Stimulated activated effector memory CD8-positive, alpha-beta T cell treated with anti-CD3 and anti-CD28 coated beads, Interleukin-12 subunit alpha, Interleukin-12 subunit beta, amount 100 ng/mL, for 72 hours (primary cell): Measurements from ENCODE around the gene VPS11.
"Not testable (repeated sequence)": the region's sequence is repeated elsewhere in the genome, so short reads cannot be mapped to it uniquely, and the experiment has no call there.

Source experiments
- ATAC-seq: fragments of 150-1000 bp; cut with Tn5 transposase; 2 replicates; pipeline ENCODE4 v1.10.0; 2021
- DNase-seq, 2 donors: peaks; one replicate each; pipeline ENCODE4 v3.0.0; 2021 to 2022; ENCODE audit warnings: low spot score in 2 of 2
- H3K27ac Mint-ChIP-seq: one replicate; pipeline ENCODE4 v1.8.0; 2022; ENCODE audit warnings: mild to moderate bottlenecking, mixed read lengths
- H3K36me3 Mint-ChIP-seq: one replicate; pipeline ENCODE4 v1.8.0; 2022; ENCODE audit warnings: mild to moderate bottlenecking, mixed read lengths
- H3K4me1 Mint-ChIP-seq: one replicate; pipeline ENCODE4 v1.8.0; 2022; ENCODE audit warnings: mixed read lengths
- H3K4me3 Mint-ChIP-seq: one replicate; pipeline ENCODE4 v1.8.0; 2022; ENCODE audit warnings: mild to moderate bottlenecking, mixed read lengths
- H3K9me3 Mint-ChIP-seq: one replicate; pipeline ENCODE4 v1.8.0; 2022; ENCODE audit warnings: mixed read lengths

The VPS11 gene

GRCh38 chr11:119051440-119052162 is 16.0 kb upstream of the VPS11 start:
- peak overlapping the region; percentile 37 for H3K27ac Mint-ChIP-seq

GRCh38 chr11:119052163-119052814 is 15.3 kb upstream of the VPS11 start:
- H3K27ac Mint-ChIP-seq: peak overlapping the region; percentile 13
- ATAC-seq: no peak
- no peaks in the 10 kb centered on the region for H3K9me3 Mint-ChIP-seq
- peaks cover 56% of the 10 kb centered on the region for H3K4me1 Mint-ChIP-seq
- no peak for DNase-seq
- H3K4me3 Mint-ChIP-seq: no peak overlapping the region
- peaks cover 100% of the 10 kb centered on the region for H3K36me3 Mint-ChIP-seq

More at GRCh38 chr11:119051440-119052162, 16.0 kb upstream of the VPS11 start:
- Mint-ChIP-seq H3K4me1 (peaks cover 58% of the 10 kb centered on the region), H3K36me3 (peaks cover 100% of the 10 kb centered on the region), H3K4me3 (no peak overlapping the region), H3K9me3 (no peaks in the 10 kb centered on the region)
- DNase-seq: no peak
- peak; percentile 20 for ATAC-seq

- DNase-seq (no peak), ATAC-seq (no peak)
- H3K27ac Mint-ChIP-seq: peak overlapping the region; percentile 13
- peaks cover 65% of the 10 kb centered on the region for H3K4me1 Mint-ChIP-seq
- H3K4me3 Mint-ChIP-seq: no peak overlapping the region
- no peaks in the 10 kb centered on the region for H3K9me3 Mint-ChIP-seq
- H3K36me3 Mint-ChIP-seq: peaks cover 90% of the 10 kb centered on the region
These were observed 13.2 kb upstream of the VPS11 start for GRCh38 chr11:119054418-119054817.

- H3K9me3 Mint-ChIP-seq: no peaks in the 10 kb centered on the region
- H3K36me3 Mint-ChIP-seq: peaks cover 75% of the 10 kb centered on the region
- DNase-seq (peak in 1 of 2 donors; percentile 55), ATAC-seq (no peak)
- H3K27ac Mint-ChIP-seq: peak overlapping the region; percentile 98
- peaks cover 65% of the 10 kb centered on the region for H3K4me1 Mint-ChIP-seq
- H3K4me3 Mint-ChIP-seq: peak overlapping the region; percentile 94
These were observed 11.7 kb upstream of the VPS11 start for GRCh38 chr11:119055901-119056300.

- peak overlapping the region; percentile 98 for H3K27ac Mint-ChIP-seq
- H3K36me3 Mint-ChIP-seq: peaks cover 69% of the 10 kb centered on the region
- peaks cover 60% of the 10 kb centered on the region for H3K4me1 Mint-ChIP-seq
- ATAC-seq (peak; percentile 5), DNase-seq (peak in 1 of 2 donors; percentile 67)
- peak overlapping the region; percentile 94 for H3K4me3 Mint-ChIP-seq
- no peaks in the 10 kb centered on the region for H3K9me3 Mint-ChIP-seq
These were observed 11.1 kb upstream of the VPS11 start for GRCh38 chr11:119056421-119056999.

GRCh38 chr11:119057000-119057769 is 10.4 kb upstream of the VPS11 start, which contains the start of gene HYOU1:
Gene HYOU1 (minus strand): TSS chr11:119057205. CDS start chr11:119056160, 1,045 bp downstream.
- H3K36me3 Mint-ChIP-seq: peaks cover 62% of the 10 kb centered on the region
- peaks cover 55% of the 10 kb centered on the region for H3K4me1 Mint-ChIP-seq
- peak; percentile 97 to 98 for DNase-seq
- ATAC-seq: peak; percentile 95
- peak within 1 kb of the TSS; percentile 98 for H3K27ac Mint-ChIP-seq
- H3K4me3 Mint-ChIP-seq: peak within 1 kb of the TSS; percentile 94
- no peaks in the 10 kb centered on the region for H3K9me3 Mint-ChIP-seq

- not testable (repeated sequence) for H3K27ac Mint-ChIP-seq, H3K4me3 Mint-ChIP-seq, DNase-seq, H3K9me3 Mint-ChIP-seq, ATAC-seq
- H3K4me1 Mint-ChIP-seq: peaks cover 41% of the 10 kb centered on the region
- peaks cover 43% of the 10 kb centered on the region for H3K36me3 Mint-ChIP-seq
These were observed 8.5 kb upstream of the VPS11 start for GRCh38 chr11:119059128-119059527.

GRCh38 chr11:119061256-119061655 is 6.4 kb upstream of the VPS11 start:
- ATAC-seq: no peak
- Mint-ChIP-seq H3K9me3 (no peaks in the 10 kb centered on the region), H3K4me3 (no peak overlapping the region), H3K4me1 (peaks cover 30% of the 10 kb centered on the region), H3K27ac (peak overlapping the region; percentile 29), H3K36me3 (peaks cover 21% of the 10 kb centered on the region)
- no peak for DNase-seq

GRCh38 chr11:119062779-119063178 is 4.8 kb upstream of the VPS11 start:
- H3K4me3 Mint-ChIP-seq: no peak overlapping the region
- DNase-seq (no peak), ATAC-seq (no peak)
- H3K4me1 Mint-ChIP-seq: peaks cover 32% of the 10 kb centered on the region
- H3K27ac Mint-ChIP-seq: no peak overlapping the region
- H3K36me3 Mint-ChIP-seq: peaks cover 15% of the 10 kb centered on the region
- H3K9me3 Mint-ChIP-seq: no peaks in the 10 kb centered on the region

GRCh38 chr11:119065369-119065768 is 2.2 kb upstream of the VPS11 start:
- H3K4me1 Mint-ChIP-seq: peaks cover 29% of the 10 kb centered on the region
- ATAC-seq: peak; percentile 43

GRCh38 chr11:119077839-119078238 is 10.2 kb downstream of the VPS11 start:
- Mint-ChIP-seq H3K36me3 (peaks cover 98% of the 10 kb centered on the region), H3K9me3 (no peaks in the 10 kb centered on the region), H3K4me1 (peaks cover 3% of the 10 kb centered on the region), H3K4me3 (no peak overlapping the region), H3K27ac (no peak overlapping the region)
- DNase-seq: no peak
- no peak for ATAC-seq

More at GRCh38 chr11:119065369-119065768, 2.2 kb upstream of the VPS11 start:
- DNase-seq: no peak
- H3K36me3 Mint-ChIP-seq: peaks cover 28% of the 10 kb centered on the region
- peak overlapping the region; percentile 7 for H3K27ac Mint-ChIP-seq
- H3K4me3 Mint-ChIP-seq: peak overlapping the region; percentile 90
- no peaks in the 10 kb centered on the region for H3K9me3 Mint-ChIP-seq

GRCh38 chr11:119078675-119079420 is 11.2 kb downstream of the VPS11 start:
- no peak for ATAC-seq
- no peak overlapping the region for H3K27ac Mint-ChIP-seq
- no peaks in the 10 kb centered on the region for H3K4me1 Mint-ChIP-seq
- H3K9me3 Mint-ChIP-seq: no peaks in the 10 kb centered on the region
- peaks cover 92% of the 10 kb centered on the region for H3K36me3 Mint-ChIP-seq
- no peak for DNase-seq
- H3K4me3 Mint-ChIP-seq: no peak overlapping the region

- DNase-seq (no peak), ATAC-seq (no peak)
- H3K4me1 Mint-ChIP-seq: no peaks in the 10 kb centered on the region
- H3K27ac Mint-ChIP-seq: peak overlapping the region; percentile 77
- peaks cover 76% of the 10 kb centered on the region for H3K36me3 Mint-ChIP-seq
- no peak overlapping the region for H3K4me3 Mint-ChIP-seq
- H3K9me3 Mint-ChIP-seq: no peaks in the 10 kb centered on the region
These were observed 14.2 kb downstream of the VPS11 start for GRCh38 chr11:119081682-119082260.
